Measurements from ENCODE around the gene NHEJ1. TPM values are rescaled to one million over a fixed set of nuclear protein-coding genes. Genes with fewer than 3 reads are reported as not detected.

The NHEJ1 gene
- total RNA-seq, 1 donor = 24.2 TPM

- no peak for DNase-seq (ENCODE audit: low read depth)
- TF ChIP-seq CTCF (IDR thresholded peaks at IDR 0.05; ENCODE audit: insufficient read depth, low read depth, low read length) = no peak
- no peak overlapping the region for H3K4me3 ChIP-seq (ENCODE audit: low read depth, low read length)
Observed at GRCh38 chr2:219058541-219059374, 101.9 kb downstream of the NHEJ1 start.

GRCh38 chr2:219057709-219058540 lies 102.7 kb downstream of the NHEJ1 start:
- TF ChIP-seq CTCF (IDR thresholded peaks at IDR 0.05; ENCODE audit: insufficient read depth, low read depth, low read length) = peak; percentile 81
- no peak overlapping the region for H3K4me3 ChIP-seq (ENCODE audit: low read depth, low read length)
- DNase-seq (ENCODE audit: low read depth) = peak; percentile 61

- no peak for DNase-seq (ENCODE audit: low read depth)
- no peak for TF ChIP-seq CTCF (IDR thresholded peaks at IDR 0.05; ENCODE audit: insufficient read depth, low read depth, low read length)
- no peak overlapping the region for H3K4me3 ChIP-seq (ENCODE audit: low read depth, low read length)
Observed at GRCh38 chr2:219056896-219057708, 103.5 kb downstream of the NHEJ1 start.

- no peak for TF ChIP-seq CTCF (IDR thresholded peaks at IDR 0.05; ENCODE audit: insufficient read depth, low read depth, low read length)
- no peak for DNase-seq (ENCODE audit: low read depth)
- H3K4me3 ChIP-seq (ENCODE audit: low read depth, low read length) = no peak overlapping the region
Observed at GRCh38 chr2:219056176-219056895, 104.3 kb downstream of the NHEJ1 start.

GRCh38 chr2:219054956-219055903 lies 105.4 kb downstream of the NHEJ1 start:
- DNase-seq (ENCODE audit: low read depth) = no peak
- H3K4me3 ChIP-seq (ENCODE audit: low read depth, low read length) = no peak overlapping the region
- no peak for TF ChIP-seq CTCF (IDR thresholded peaks at IDR 0.05; ENCODE audit: insufficient read depth, low read depth, low read length)

Data from fibroblast of villous mesenchyme (primary cell).